ENCODE data around the gene NFATC1.

GRCh38 chr18:79491081-79491551, 95.4 kb downstream of the NFATC1 start:
- TF ChIP-seq CTCF (IDR thresholded peaks at IDR 0.05) = no peak
- no peak for TF ChIP-seq POLR2A (IDR thresholded peaks at IDR 0.05)

All from transverse colon (tissue), 3 donors.